ENCODE data around the gene NEURL1B. TPM values are rescaled to one million over a fixed set of nuclear protein-coding genes. Genes with fewer than 3 reads are reported as not detected.

NEURL1B gene
- polyA plus RNA-seq, 1 donor from 2014 or later = 12.7 TPM

DNA sequence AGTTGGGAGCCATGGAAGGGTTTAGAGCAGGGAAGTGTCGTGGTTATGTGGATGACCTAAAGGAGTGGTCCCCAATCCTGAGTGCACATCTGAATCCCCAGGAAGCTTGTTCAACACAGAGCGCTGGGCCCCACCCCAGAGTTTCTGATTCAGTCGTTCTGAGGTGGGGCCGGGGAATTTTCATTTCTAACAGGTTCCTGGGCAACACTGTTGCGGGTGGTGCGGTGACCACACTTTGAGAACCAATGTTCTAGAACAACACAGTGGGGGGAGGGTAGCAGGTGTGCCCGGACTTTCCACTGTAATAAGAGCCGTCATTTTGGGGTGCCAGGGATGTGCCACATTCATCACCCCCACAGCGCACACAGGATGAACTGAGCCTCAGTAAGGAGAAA, 90.6 kb downstream of the NEURL1B start:
- Histone ChIP-seq H3K9me3 (ENCODE audit: low read length) (no peaks in the 10 kb centered on the region), H3K36me3 (ENCODE audit: insufficient read depth, low read length) (no peaks in the 10 kb centered on the region), H3K4me2 (ENCODE audit: low read length) (no peak overlapping the region), H2AFZ (ENCODE audit: low read depth, low read length) (no peak overlapping the region), H3K27ac (ENCODE audit: low read length) (no peak overlapping the region), H3K27me3 (ENCODE audit: insufficient read depth, low read depth, low read length) (no peaks in the 10 kb centered on the region), H3K9me2 (ENCODE audit: insufficient read depth, low read length) (no peaks in the 10 kb centered on the region), H3K79me2 (replicated peaks; ENCODE audit: insufficient read depth, low read length) (no peaks in the 10 kb centered on the region), H3K9ac (ENCODE audit: low read length) (no peak overlapping the region), H3F3A (ENCODE audit: insufficient read depth, low read length, poor library complexity, severe bottlenecking) (no peaks in the 10 kb centered on the region), H3K4me3 (ENCODE audit: low read length) (no peak overlapping the region), H4K20me1 (ENCODE audit: insufficient read depth) (no peaks in the 10 kb centered on the region)
- TF ChIP-seq, protein P1, sequence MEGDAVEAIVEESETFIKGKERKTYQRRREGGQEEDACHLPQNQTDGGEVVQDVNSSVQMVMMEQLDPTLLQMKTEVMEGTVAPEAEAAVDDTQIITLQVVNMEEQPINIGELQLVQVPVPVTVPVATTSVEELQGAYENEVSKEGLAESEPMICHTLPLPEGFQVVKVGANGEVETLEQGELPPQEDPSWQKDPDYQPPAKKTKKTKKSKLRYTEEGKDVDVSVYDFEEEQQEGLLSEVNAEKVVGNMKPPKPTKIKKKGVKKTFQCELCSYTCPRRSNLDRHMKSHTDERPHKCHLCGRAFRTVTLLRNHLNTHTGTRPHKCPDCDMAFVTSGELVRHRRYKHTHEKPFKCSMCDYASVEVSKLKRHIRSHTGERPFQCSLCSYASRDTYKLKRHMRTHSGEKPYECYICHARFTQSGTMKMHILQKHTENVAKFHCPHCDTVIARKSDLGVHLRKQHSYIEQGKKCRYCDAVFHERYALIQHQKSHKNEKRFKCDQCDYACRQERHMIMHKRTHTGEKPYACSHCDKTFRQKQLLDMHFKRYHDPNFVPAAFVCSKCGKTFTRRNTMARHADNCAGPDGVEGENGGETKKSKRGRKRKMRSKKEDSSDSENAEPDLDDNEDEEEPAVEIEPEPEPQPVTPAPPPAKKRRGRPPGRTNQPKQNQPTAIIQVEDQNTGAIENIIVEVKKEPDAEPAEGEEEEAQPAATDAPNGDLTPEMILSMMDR (IDR thresholded peaks at IDR 0.05; ENCODE audit: poor library complexity, severe bottlenecking) = no peak
- TF ChIP-seq POLR2AphosphoS5 (IDR thresholded peaks at IDR 0.05) = no peak
- no peak for TF ChIP-seq MXI1 (conservative IDR thresholded peaks at IDR 0.05; ENCODE audit: poor library complexity, severe bottlenecking)
- no peak for TF ChIP-seq EZH2 (IDR thresholded peaks at IDR 0.05; ENCODE audit: borderline replicate concordance, insufficient read depth, low read length, poor library complexity, severe bottlenecking)
- TF ChIP-seq, protein P2, sequence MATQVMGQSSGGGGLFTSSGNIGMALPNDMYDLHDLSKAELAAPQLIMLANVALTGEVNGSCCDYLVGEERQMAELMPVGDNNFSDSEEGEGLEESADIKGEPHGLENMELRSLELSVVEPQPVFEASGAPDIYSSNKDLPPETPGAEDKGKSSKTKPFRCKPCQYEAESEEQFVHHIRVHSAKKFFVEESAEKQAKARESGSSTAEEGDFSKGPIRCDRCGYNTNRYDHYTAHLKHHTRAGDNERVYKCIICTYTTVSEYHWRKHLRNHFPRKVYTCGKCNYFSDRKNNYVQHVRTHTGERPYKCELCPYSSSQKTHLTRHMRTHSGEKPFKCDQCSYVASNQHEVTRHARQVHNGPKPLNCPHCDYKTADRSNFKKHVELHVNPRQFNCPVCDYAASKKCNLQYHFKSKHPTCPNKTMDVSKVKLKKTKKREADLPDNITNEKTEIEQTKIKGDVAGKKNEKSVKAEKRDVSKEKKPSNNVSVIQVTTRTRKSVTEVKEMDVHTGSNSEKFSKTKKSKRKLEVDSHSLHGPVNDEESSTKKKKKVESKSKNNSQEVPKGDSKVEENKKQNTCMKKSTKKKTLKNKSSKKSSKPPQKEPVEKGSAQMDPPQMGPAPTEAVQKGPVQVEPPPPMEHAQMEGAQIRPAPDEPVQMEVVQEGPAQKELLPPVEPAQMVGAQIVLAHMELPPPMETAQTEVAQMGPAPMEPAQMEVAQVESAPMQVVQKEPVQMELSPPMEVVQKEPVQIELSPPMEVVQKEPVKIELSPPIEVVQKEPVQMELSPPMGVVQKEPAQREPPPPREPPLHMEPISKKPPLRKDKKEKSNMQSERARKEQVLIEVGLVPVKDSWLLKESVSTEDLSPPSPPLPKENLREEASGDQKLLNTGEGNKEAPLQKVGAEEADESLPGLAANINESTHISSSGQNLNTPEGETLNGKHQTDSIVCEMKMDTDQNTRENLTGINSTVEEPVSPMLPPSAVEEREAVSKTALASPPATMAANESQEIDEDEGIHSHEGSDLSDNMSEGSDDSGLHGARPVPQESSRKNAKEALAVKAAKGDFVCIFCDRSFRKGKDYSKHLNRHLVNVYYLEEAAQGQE (IDR thresholded peaks at IDR 0.05; ENCODE audit: borderline replicate concordance) = no peak
- TF ChIP-seq TAF1 (IDR thresholded peaks at IDR 0.05; ENCODE audit: low read depth) = no peak
- no peak for TF ChIP-seq RAD21 (conservative IDR thresholded peaks at IDR 0.05)
- TF ChIP-seq EP300 (conservative IDR thresholded peaks at IDR 0.05; ENCODE audit: poor library complexity, severe bottlenecking) = no peak
- no peak for TF ChIP-seq SMC3 (conservative IDR thresholded peaks at IDR 0.05; ENCODE audit: poor library complexity)

DNA sequence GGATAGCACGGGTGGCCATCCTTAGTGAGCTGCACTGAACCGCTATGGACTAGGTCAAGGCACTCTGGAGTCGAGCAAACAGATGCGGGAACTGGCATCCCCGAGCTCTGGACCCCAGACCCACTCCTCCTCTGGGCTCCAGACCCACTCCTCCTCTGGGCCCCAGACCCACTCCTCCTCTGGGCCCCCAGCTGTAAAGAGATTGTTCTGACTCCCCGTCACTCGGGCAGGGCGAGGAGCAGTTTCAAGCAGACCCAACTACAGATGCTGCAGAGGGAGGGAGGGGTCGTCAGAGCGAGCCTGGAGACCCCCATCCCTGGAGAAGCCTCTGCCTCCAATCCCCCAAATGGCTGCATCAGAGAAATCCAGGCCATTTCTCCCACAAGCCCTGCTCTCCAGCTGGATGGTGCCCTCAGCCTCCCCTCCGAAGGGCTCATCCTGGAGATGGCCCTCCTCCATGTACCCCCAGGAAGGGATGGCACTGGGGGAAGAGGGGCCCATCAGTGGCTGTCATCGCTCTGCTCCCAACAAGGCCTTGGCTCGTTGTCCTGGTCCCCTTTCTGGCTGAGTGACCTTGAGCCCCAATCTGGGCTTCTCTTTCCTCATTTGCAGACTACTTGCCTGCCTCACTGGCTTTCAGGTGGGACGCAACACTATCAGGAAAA, 91.3 kb downstream of the NEURL1B start:
- H3K9me3 ChIP-seq (ENCODE audit: low read length) = no peaks in the 10 kb centered on the region
- H3F3A ChIP-seq (ENCODE audit: insufficient read depth, low read length, poor library complexity, severe bottlenecking) = no peaks in the 10 kb centered on the region
- H3K79me2 ChIP-seq (replicated peaks; ENCODE audit: insufficient read depth, low read length) = no peaks in the 10 kb centered on the region
- no peak overlapping the region for H3K27ac ChIP-seq (ENCODE audit: low read length)
- no peak overlapping the region for H3K4me3 ChIP-seq (ENCODE audit: low read length)
- no peak overlapping the region for H2AFZ ChIP-seq (ENCODE audit: low read depth, low read length)
- TF ChIP-seq MXI1 (conservative IDR thresholded peaks at IDR 0.05; ENCODE audit: poor library complexity, severe bottlenecking) = no peak
- no peak for TF ChIP-seq SMC3 (conservative IDR thresholded peaks at IDR 0.05; ENCODE audit: poor library complexity)
- TF ChIP-seq POLR2AphosphoS5 (IDR thresholded peaks at IDR 0.05) = no peak
- no peak for TF ChIP-seq RAD21 (conservative IDR thresholded peaks at IDR 0.05)
- TF ChIP-seq TAF1 (IDR thresholded peaks at IDR 0.05; ENCODE audit: low read depth) = no peak
- TF ChIP-seq, protein P1 (IDR thresholded peaks at IDR 0.05; ENCODE audit: poor library complexity, severe bottlenecking) = no peak
- TF ChIP-seq, protein P2 (IDR thresholded peaks at IDR 0.05; ENCODE audit: borderline replicate concordance) = no peak
- no peak for TF ChIP-seq EP300 (conservative IDR thresholded peaks at IDR 0.05; ENCODE audit: poor library complexity, severe bottlenecking)
- no peak for TF ChIP-seq EZH2 (IDR thresholded peaks at IDR 0.05; ENCODE audit: borderline replicate concordance, insufficient read depth, low read length, poor library complexity, severe bottlenecking)
- no peaks in the 10 kb centered on the region for H3K27me3 ChIP-seq (ENCODE audit: insufficient read depth, low read depth, low read length)
- H3K36me3 ChIP-seq (ENCODE audit: insufficient read depth, low read length) = no peaks in the 10 kb centered on the region
- no peaks in the 10 kb centered on the region for H3K9me2 ChIP-seq (ENCODE audit: insufficient read depth, low read length)
- H4K20me1 ChIP-seq (ENCODE audit: insufficient read depth) = no peaks in the 10 kb centered on the region
- no peak overlapping the region for H3K4me2 ChIP-seq (ENCODE audit: low read length)
- H3K9ac ChIP-seq (ENCODE audit: low read length) = no peak overlapping the region
